AG09319 (cell line): ENCODE measurements around the gene TMEM222.

Experiments
- DNase-seq: peaks from one replicate; pipeline ENCODE4 v3.0.0-alpha.2; 2010; ENCODE audit warnings: low read depth; ENCODE audit errors: extremely low read depth
- TF ChIP-seq, protein P1 (sequence below): IDR thresholded peaks from 2 replicates; pipeline ENCODE4 v1.5.1; 2011; ENCODE audit warnings: low read depth, mild to moderate bottlenecking, inconsistent platforms, low read length, moderate library complexity

TMEM222 gene

DNA sequence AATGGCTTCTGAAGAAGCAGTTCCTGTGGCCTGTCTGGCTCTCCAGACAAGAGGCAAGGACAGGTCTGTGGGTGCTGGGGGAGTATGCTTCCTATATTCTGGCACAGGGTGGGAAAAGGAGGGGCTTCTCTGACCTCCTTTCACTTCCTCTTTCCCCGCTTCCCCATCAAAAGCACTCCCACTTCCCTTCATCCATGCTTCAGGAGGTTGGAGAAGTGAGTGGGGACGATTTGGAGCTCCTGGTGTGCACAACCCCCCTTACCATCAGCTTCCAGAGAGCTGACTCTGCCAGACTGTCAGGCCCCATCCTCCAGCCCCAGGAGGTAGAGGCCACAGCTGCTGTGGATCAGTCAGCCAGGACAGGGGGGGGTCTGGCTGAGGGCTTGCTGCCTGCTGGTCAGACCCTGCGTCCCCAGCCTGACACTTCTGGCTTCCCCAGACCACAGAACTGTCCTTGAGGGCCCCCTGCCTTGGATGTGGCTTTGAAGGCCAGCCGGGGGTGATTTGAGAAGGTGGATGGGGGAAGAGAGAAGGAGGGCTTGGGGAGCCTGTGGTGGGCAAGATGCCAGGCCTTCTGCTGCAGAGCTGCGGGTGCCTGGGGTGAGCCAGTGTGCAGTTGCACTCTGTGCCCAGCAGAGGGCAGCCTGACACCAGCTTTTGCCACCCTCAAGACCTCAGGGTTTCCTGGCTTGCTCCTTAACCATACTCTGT is 21.5 kb upstream of the TMEM222 start:
- TF ChIP-seq, protein P1, sequence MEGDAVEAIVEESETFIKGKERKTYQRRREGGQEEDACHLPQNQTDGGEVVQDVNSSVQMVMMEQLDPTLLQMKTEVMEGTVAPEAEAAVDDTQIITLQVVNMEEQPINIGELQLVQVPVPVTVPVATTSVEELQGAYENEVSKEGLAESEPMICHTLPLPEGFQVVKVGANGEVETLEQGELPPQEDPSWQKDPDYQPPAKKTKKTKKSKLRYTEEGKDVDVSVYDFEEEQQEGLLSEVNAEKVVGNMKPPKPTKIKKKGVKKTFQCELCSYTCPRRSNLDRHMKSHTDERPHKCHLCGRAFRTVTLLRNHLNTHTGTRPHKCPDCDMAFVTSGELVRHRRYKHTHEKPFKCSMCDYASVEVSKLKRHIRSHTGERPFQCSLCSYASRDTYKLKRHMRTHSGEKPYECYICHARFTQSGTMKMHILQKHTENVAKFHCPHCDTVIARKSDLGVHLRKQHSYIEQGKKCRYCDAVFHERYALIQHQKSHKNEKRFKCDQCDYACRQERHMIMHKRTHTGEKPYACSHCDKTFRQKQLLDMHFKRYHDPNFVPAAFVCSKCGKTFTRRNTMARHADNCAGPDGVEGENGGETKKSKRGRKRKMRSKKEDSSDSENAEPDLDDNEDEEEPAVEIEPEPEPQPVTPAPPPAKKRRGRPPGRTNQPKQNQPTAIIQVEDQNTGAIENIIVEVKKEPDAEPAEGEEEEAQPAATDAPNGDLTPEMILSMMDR: peak; percentile 98
- DNase-seq: peak; percentile 74

DNA sequence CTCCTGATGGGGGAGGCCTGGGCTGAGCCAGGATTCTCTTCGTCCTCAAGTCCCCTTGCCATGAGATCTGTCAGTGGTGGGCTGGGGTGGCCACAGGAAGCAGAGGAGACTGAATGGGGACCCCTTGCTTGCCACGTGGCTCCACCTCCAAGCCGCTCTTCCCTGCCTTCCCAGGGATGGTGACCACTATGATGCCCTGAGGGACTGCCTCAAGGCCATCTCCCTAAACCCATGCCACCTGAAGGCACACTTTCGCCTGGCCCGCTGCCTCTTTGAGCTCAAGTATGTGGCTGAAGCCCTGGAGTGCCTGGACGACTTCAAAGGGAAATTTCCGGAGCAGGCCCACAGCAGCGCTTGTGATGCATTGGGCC is 20.9 kb upstream of the TMEM222 start:
- TF ChIP-seq, protein P1: no peak
- DNase-seq: no peak

DNA sequence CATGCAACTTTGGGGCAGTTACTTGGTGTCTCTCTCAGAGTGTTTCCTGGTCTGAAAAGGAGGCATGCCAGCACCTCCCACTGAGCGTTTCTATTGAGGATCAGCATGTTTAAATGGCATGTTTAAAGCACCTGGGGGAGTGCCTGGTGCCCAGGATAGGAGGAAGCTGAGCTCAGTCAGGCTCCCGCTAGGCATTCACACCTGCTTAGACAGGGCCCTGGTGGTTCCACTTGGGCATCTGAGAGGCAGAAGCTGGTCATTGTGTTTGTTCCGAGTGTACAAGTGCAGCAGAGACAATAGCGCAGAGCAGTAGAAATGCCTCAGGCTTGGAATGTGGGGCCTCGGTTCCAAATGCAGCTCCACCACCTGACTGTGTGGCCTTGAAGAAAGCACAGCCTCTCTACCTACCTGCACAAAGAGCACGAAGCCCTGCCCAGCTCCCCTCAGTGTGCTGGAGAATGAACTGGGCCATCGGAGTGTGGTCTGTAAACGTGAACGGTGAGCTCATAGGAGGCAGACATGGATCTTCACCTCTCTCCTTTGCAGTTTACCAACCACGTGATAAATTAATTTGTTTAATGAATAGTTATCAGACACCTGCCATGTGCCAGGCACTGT is 20.3 kb upstream of the TMEM222 start:
- TF ChIP-seq, protein P1: no peak
- no peak for DNase-seq

DNA sequence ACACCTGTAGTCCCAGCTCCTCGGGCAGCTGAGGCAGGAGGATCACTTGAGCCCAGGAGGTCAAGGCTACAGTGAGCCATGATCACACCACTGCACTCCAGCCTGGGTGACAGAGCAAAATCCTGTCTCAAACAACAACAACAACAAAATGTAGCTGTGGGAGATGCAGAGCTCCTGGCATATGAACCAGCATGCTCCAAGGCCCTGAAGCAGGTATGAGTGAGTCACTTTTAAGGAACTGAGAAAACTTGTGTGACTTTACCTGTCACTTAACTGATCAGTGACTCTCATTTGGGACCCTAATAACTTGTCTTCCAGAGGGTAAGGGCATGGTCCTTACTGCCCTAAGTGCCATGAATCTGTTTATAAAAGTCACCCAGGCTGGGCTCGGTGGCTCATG is 19.4 kb upstream of the TMEM222 start:
- DNase-seq: no peak
- TF ChIP-seq, protein P1: no peak

DNA sequence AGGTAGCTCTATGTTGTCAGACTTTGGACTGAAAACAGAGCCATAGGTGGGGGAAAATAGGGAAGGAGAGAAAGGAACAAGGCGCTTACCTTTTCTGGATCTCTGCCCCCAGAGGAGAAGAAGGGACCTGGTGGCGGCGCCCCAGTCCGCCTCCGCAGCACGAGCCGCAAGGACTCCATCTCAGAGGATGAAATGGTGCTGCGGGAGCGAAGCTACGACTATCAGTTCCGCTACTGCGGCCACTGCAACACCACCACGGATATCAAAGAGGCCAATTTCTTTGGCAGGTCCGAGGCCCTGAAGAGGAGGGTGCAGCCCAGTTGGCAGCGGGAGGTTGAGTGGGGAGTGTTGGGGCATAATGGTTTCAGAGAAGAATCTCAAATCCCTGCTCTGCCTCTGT is 18.5 kb upstream of the TMEM222 start:
- TF ChIP-seq, protein P1: no peak
- no peak for DNase-seq

DNA sequence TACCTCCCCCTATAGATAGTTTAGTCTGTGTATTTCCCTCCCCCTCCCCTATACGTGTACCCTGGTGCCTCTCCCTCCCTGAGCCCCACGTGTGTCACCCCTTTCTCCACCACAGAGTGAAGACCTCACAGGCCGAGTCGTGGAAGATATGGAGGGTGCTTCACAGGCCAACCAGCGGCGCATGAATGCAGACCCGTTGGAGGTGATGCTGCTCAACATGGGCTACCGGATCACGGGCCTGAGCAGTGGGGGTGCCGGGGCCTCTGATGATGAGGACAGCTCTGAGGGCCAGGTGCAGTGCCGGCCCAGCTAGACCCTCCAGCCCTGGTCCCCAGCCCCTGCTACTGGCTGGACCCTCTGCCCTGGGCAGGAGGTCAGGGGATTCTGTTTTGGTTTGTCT is 15.9 kb upstream of the TMEM222 start:
- TF ChIP-seq, protein P1: no peak
- DNase-seq: no peak

DNA sequence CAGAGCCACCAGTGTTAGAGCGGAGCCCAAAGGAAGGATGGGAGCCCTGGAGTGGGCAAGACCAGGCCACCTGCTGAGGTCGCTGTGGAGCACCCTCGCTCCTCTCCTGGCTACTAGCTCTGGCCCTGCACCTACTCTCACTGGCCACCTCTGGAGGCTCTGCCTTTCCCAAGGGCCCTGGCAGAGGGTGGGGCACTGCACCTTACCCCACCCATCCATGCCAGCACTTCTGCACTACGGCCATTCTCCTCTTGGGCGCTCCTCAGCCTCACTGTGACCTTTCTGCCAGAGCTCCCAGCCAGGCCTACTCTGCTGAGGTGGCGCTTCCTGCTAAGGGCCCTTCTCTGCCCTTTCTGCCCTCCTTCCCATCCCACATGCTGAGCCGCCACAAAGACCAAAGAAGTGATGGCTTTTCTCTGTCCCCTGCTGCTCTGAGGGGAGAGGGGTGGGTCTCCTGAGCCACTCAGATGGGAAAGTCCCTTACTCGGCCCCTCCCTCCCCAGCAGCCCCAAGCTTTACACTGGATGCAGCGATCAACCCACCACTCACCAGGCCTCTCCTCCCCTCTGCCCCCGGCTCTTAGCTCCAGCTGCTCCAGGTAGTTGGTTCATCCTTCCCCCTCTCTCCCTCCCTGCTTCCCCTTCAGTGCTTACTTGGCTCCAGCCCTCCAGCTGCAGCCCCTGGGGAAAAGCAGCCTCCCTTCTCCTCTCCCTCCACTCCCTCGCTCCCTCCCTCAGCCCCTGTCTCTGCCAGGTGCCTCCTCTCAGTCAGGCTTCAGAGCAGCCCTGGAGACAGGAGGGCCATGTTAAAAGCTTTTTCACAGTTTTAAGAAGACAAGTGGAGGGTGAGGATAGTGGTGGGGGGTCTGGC is 14.8 kb upstream of the TMEM222 start:
- TF ChIP-seq, protein P1: no peak
- DNase-seq: no peak
